H1 (cell line): ENCODE results near the gene AKR1C2. TPM values are rescaled to one million over a fixed set of nuclear protein-coding genes. Genes with fewer than 3 reads are reported as not detected.

Source experiments
- CTCF ChIA-PET: fragments of 300-600 bp; sonication (Branson Sonifier 250); formaldehyde crosslinking; loops from one replicate; lab custom pipeline; 2021; ENCODE audit not compliant: partially characterized antibody; lab: Charles Lee
- POLR2A ChIA-PET: fragments of 300-600 bp; sonication (Branson Sonifier 250); formaldehyde crosslinking; loops from one replicate; lab custom pipeline; 2021; ENCODE audit warnings: inconsistent platforms; ENCODE audit not compliant: partially characterized antibody; lab: Charles Lee
- DNase-seq, 2 experiments: peaks; one replicate each; pipeline versions ENCODE4 v3.0.0 to v3.0.0-alpha.2; 2010 to 2022; ENCODE audit warnings: low spot score in 2 of 2, low read depth in 1 of 2, mixed read lengths in 1 of 2
- FAIRE-seq: peaks from 2 replicates; lab custom pipeline; 2011; peaks lifted over from hg19 to GRCh38; lab: Jason Lieb, UNC
- H2AFZ ChIP-seq: 2 replicates; pipeline ENCODE4 v1.8.1; 2012; ENCODE audit warnings: low read length, inconsistent platforms
- H2AK5ac ChIP-seq: 2 replicates; pipeline ENCODE4 v1.6.1; 2013; ENCODE audit warnings: low read depth, low read length
- H2BK120ac ChIP-seq: replicated peaks from 2 replicates; pipeline ENCODE3; 2013; ENCODE audit warnings: low read depth, low read length, inconsistent platforms
- H2BK12ac ChIP-seq: 2 replicates; pipeline ENCODE4 v1.6.1; 2013; ENCODE audit warnings: low read depth, low read length
- H2BK15ac ChIP-seq: 2 replicates; pipeline ENCODE4 v1.6.1; 2013; ENCODE audit warnings: low read length
- H2BK20ac ChIP-seq: 2 replicates; pipeline ENCODE4 v1.6.1; 2013; ENCODE audit warnings: low read length
- H2BK5ac ChIP-seq: 2 replicates; pipeline ENCODE4 v1.6.1; 2013; ENCODE audit warnings: low read depth, low read length
- H3K14ac ChIP-seq: 2 replicates; pipeline ENCODE4 v1.6.1; 2013; ENCODE audit warnings: inconsistent platforms; ENCODE audit not compliant: insufficient read length
- H3K18ac ChIP-seq: 2 replicates; pipeline ENCODE4 v1.6.1; 2013; ENCODE audit warnings: low read length; ENCODE audit errors: extremely low read depth
- H3K23ac ChIP-seq: 2 replicates; pipeline ENCODE4 v1.6.1; 2013; ENCODE audit warnings: inconsistent platforms; ENCODE audit not compliant: insufficient read length
- H3K23me2 ChIP-seq: 2 replicates; pipeline ENCODE4 v1.6.1; 2013; ENCODE audit warnings: low read depth, low read length
- H3K27ac ChIP-seq: 2 replicates; pipeline ENCODE4 v1.6.1; 2011; ENCODE audit warnings: low read depth, low read length, inconsistent platforms
- H3K27me3 ChIP-seq, 4 experiments: replicated peaks in 1 of 4; 1 replicate in 1 of 4; 2 replicates in 3 of 4; pipeline versions ENCODE4 v1.6.1 to v1.8.1; 2011 to 2013; ENCODE audit warnings: low read length in 3 of 4, mild to moderate bottlenecking in 3 of 4, inconsistent platforms in 2 of 4, mixed read lengths in 2 of 4, moderate library complexity in 1 of 4; ENCODE audit not compliant: control insufficient read depth in 3 of 4, insufficient read depth in 3 of 4; ENCODE audit errors: extremely low read depth in 1 of 4
- H3K36me3 ChIP-seq, 4 experiments: 2 replicates each; pipeline versions ENCODE4 v1.6.1 to v1.8.1; 2011 to 2013; ENCODE audit warnings: mild to moderate bottlenecking in 4 of 4, low read length in 3 of 4, moderate library complexity in 2 of 4, control low read depth in 1 of 4, inconsistent platforms in 1 of 4; ENCODE audit not compliant: insufficient read depth in 4 of 4, control insufficient read depth in 2 of 4
- H3K4ac ChIP-seq: replicated peaks from 2 replicates; pipeline ENCODE3; 2013; ENCODE audit warnings: low read length, low read depth, mixed read lengths, inconsistent platforms; ENCODE audit not compliant: insufficient read length
- H3K4me1 ChIP-seq, 4 experiments: replicated peaks in 1 of 4; 1 replicate in 1 of 4; 2 replicates in 3 of 4; pipeline versions ENCODE4 v1.6.1 to v1.8.1; 2011 to 2013; ENCODE audit warnings: low read length in 3 of 4, inconsistent platforms in 2 of 4, mixed read lengths in 1 of 4; ENCODE audit not compliant: insufficient read depth in 4 of 4, control insufficient read depth in 3 of 4
- H3K4me2 ChIP-seq, 2 experiments: 2 replicates each; pipeline versions ENCODE4 v1.6.1 to v1.8.1; 2011 to 2013; ENCODE audit warnings: low read depth in 2 of 2, low read length in 2 of 2, control low read depth in 1 of 2, inconsistent platforms in 1 of 2, mild to moderate bottlenecking in 1 of 2; ENCODE audit not compliant: insufficient read depth in 1 of 2
- H3K4me3 ChIP-seq, 4 experiments: fragments of 200-600, 300-600 bp in 1 of 4; sonication (generic), shearing (Covaris generic), sonication (Bioruptor Twin) in 1 of 4; 2 replicates each; pipeline versions ENCODE4 v1.5.1 to v1.8.1; 2011 to 2016; ENCODE audit warnings: low read length in 4 of 4, low read depth in 3 of 4, control low read depth in 2 of 4, inconsistent platforms in 2 of 4, mild to moderate bottlenecking in 2 of 4, mixed read lengths in 1 of 4, moderate library complexity in 1 of 4; ENCODE audit not compliant: insufficient read depth in 2 of 4; ENCODE audit errors: extremely low read depth in 1 of 4
- H3K56ac ChIP-seq: replicated peaks from 2 replicates; pipeline ENCODE3; 2013; ENCODE audit warnings: low read depth, mild to moderate bottlenecking, mixed read lengths, low read length, inconsistent platforms; ENCODE audit not compliant: insufficient read length
- H3K79me1 ChIP-seq: 2 replicates; pipeline ENCODE4 v1.6.1; 2013; ENCODE audit warnings: low read depth, low read length, control low read depth
- H3K79me2 ChIP-seq, 2 experiments: 2 replicates each; pipeline versions ENCODE4 v1.6.1 to v1.8.1; 2012 to 2013; ENCODE audit warnings: low read length in 2 of 2, mild to moderate bottlenecking in 2 of 2, inconsistent platforms in 1 of 2; ENCODE audit not compliant: insufficient read depth in 2 of 2, control insufficient read depth in 1 of 2
- H3K9ac ChIP-seq, 4 experiments: replicated peaks in 1 of 4; 1 replicate in 1 of 4; 2 replicates in 3 of 4; pipeline versions ENCODE4 v1.6.1 to v1.8.1; 2011 to 2013; ENCODE audit warnings: low read depth in 3 of 4, low read length in 3 of 4, control low read depth in 2 of 4, mild to moderate bottlenecking in 2 of 4, moderate library complexity in 2 of 4, inconsistent platforms in 1 of 4; ENCODE audit errors: extremely low read depth in 1 of 4
- H3K9me3 ChIP-seq, 2 experiments: 2 replicates each; pipeline versions ENCODE4 v1.6.1 to v1.8.1; 2012 to 2013; ENCODE audit warnings: mild to moderate bottlenecking in 2 of 2, moderate library complexity in 2 of 2, control low read depth in 1 of 2, inconsistent platforms in 1 of 2, low read depth in 1 of 2, low read length in 1 of 2, mixed read lengths in 1 of 2; ENCODE audit not compliant: insufficient read depth in 2 of 2
- H4K20me1 ChIP-seq, 2 experiments: replicated peaks in 1 of 2; 2 replicates each; pipeline versions ENCODE3 to v1.8.1; 2011 to 2013; ENCODE audit warnings: inconsistent platforms in 2 of 2, low read length in 2 of 2, mild to moderate bottlenecking in 1 of 2; ENCODE audit not compliant: insufficient read depth in 2 of 2, control insufficient read depth in 1 of 2
- H4K5ac ChIP-seq: 2 replicates; pipeline ENCODE4 v1.6.1; 2013; ENCODE audit warnings: low read length, low read depth, mixed read lengths, inconsistent platforms; ENCODE audit not compliant: insufficient read length
- H4K8ac ChIP-seq: 2 replicates; pipeline ENCODE4 v1.8.0; 2013; ENCODE audit warnings: mild to moderate bottlenecking, moderate library complexity, low read length, inconsistent platforms; ENCODE audit not compliant: insufficient read depth; ENCODE audit errors: extremely low read depth
- H4K91ac ChIP-seq: replicated peaks from 2 replicates; pipeline ENCODE3; 2013; ENCODE audit warnings: low read length, mixed read lengths, inconsistent platforms; ENCODE audit not compliant: insufficient read length
- ATF3 ChIP-seq: IDR thresholded peaks from 2 replicates; pipeline ENCODE4 v1.6.1; 2011; ENCODE audit warnings: low read depth, mild to moderate bottlenecking, low read length; ENCODE audit not compliant: insufficient read depth
- BRCA1 ChIP-seq: IDR thresholded peaks from 2 replicates; pipeline ENCODE4 v1.6.1; 2012; ENCODE audit warnings: low read depth, low read length, improper control_type of control experiment
- CBX8 ChIP-seq: fragments of 300-800, 300-1000 bp; sonication (generic); IDR thresholded peaks from 2 replicates; pipeline ENCODE4 v1.7.1; 2016; ENCODE audit warnings: low read depth, low read length, borderline replicate concordance
- EZH2 ChIP-seq: fragments of 200-600 bp; sonication (generic); IDR thresholded peaks from 2 replicates; pipeline ENCODE4 v1.7.1; 2012; ENCODE audit warnings: low read depth, mild to moderate bottlenecking, moderate library complexity, low read length, inconsistent platforms; ENCODE audit not compliant: severe bottlenecking
- HDAC2 ChIP-seq, 2 experiments: fragments of 300-600 bp in 1 of 2; sonication (generic) in 1 of 2; IDR thresholded peaks; 2 replicates each; pipeline ENCODE4 v1.6.1; 2011 to 2012; ENCODE audit warnings: low read depth in 2 of 2, low read length in 2 of 2, mild to moderate bottlenecking in 2 of 2, moderate library complexity in 2 of 2, borderline replicate concordance in 1 of 2, inconsistent platforms in 1 of 2
- HDAC6 ChIP-seq: IDR thresholded peaks from one replicate; pipeline ENCODE4 v1.7.1; 2012; ENCODE audit warnings: low read depth, mild to moderate bottlenecking, inconsistent platforms, low read length, moderate library complexity
- MAFK ChIP-seq: IDR thresholded peaks from 2 replicates; pipeline ENCODE4 v1.6.1; 2012; ENCODE audit warnings: low read depth, mild to moderate bottlenecking, improper control_type of control experiment, low read length
- MAX ChIP-seq: IDR thresholded peaks from 2 replicates; pipeline ENCODE4 v1.6.1; 2012; ENCODE audit warnings: inconsistent platforms
- NRF1 ChIP-seq: IDR thresholded peaks from 2 replicates; pipeline ENCODE4 v1.6.1; 2011; ENCODE audit warnings: mild to moderate bottlenecking, low read depth, low read length, improper control_type of control experiment
- TBP ChIP-seq: IDR thresholded peaks from 2 replicates; pipeline ENCODE4 v1.6.1; 2011; ENCODE audit warnings: low read depth, low read length, improper control_type of control experiment
- TEAD4 ChIP-seq: IDR thresholded peaks from 2 replicates; pipeline ENCODE4 v1.6.1; 2012; ENCODE audit warnings: low read depth, low read length, inconsistent platforms, mixed read lengths
- WGBS, 2 experiments: shearing (Covaris generic) in 1 of 2; methylation state at CpG; one replicate each; pipeline versions ENCODE4 v1.1.6 to v1.1.7; 2013 to 2015; ENCODE audit warnings: low lambda C conversion rate in 2 of 2, mixed read lengths in 2 of 2, inconsistent platforms in 1 of 2, low coverage in 1 of 2, missing lambda C conversion rate in 1 of 2; ENCODE audit not compliant: insufficient replicate concordance in 2 of 2, insufficient coverage in 1 of 2, insufficient read length in 1 of 2; ENCODE audit errors: extremely low coverage in 1 of 2, missing lambda C conversion rate in 1 of 2; 5-methylcytosine and 5-hydroxymethylcytosine counted together
- polyA plus RNA-seq, 7 experiments: library from polyadenylated mRNA; depleted of rRNA in 3 of 7; stranded (reverse) in 5 of 7; unstranded in 2 of 7; fragments of >200 nt in 5 of 7; fragments of 200-250 nt in 2 of 7; gene quantifications; 1 replicate in 5 of 7; 2 replicates in 1 of 7; 4 replicates in 1 of 7; pipeline versions ENCODE4 v1.2.1 to v1.2.3, GENCODE V29; 2011 to 2013; ENCODE audit warnings: missing spikeins in 2 of 7, mixed read lengths in 2 of 7
- total RNA-seq: library from RNA; stranded (reverse); fragmentation: NEBNext Ultra II Directional; extraction: Animal tissue kit (Norgen Biotek cat#: 25700); gene quantifications from 2 replicates; pipeline ENCODE4 v1.2.1, GENCODE V29; 2021

AKR1C2 gene
- total and polyA plus RNA-seq, 2 of the 8 experiments (the other 6 are each of a cell fraction or from before 2014, with no cell fraction given), result 0.77 to 1.2 TPM

- Histone ChIP-seq H3K4me1 (peaks cover 0 to 4% (median 2%) of the 10 kb centered on the region in 4 experiments; a peak in 2 of 7 replicates), H2BK5ac (no peak overlapping the region), H3K56ac (no peak overlapping the region), H2BK15ac (no peak overlapping the region), H4K91ac (no peak overlapping the region), H4K20me1 (no peaks in the 10 kb centered on the region), H3K9ac (no peak overlapping the region), H3K27me3 (no peaks in the 10 kb centered on the region), H3K18ac (no peak overlapping the region), H3K23me2 (no peaks in the 10 kb centered on the region), H2AFZ (no peak overlapping the region), H3K79me2 (no peaks in the 10 kb centered on the region), H3K36me3 (no peaks in the 10 kb centered on the region; a peak in 1 of 8 replicates), H3K4me2 (no peak overlapping the region), H2BK20ac (no peak overlapping the region), H4K8ac (no peak overlapping the region), H3K4ac (no peak overlapping the region), H4K5ac (no peak overlapping the region), H2BK120ac (no peak overlapping the region), H3K23ac (no peak overlapping the region), H3K27ac (no peak overlapping the region), H2BK12ac (no peak overlapping the region), H2AK5ac (no peak overlapping the region), H3K9me3 (peaks cover 0 to 8% of the 10 kb centered on the region in 2 experiments; a peak in 2 of 4 replicates), H3K14ac (no peak overlapping the region), H3K4me3 (no peak overlapping the region), H3K79me1 (no peaks in the 10 kb centered on the region)
- 96% methylated on average over 7 of the region's 7 CpGs; no CpG with 5 or more reads in 1 of the 2 experiments for WGBS, 2 experiments
- FAIRE-seq, result no peak
- no peak for DNase-seq
- POLR2A ChIA-PET, result no interaction called here
- CTCF ChIA-PET, result interaction anchor here (1.1 to 1.4 kb wide), 3 partner anchors 43 to 125 kb away, joined by 3 to 4 read pairs (median 3); no protein-coding TSS in a partner anchor
- TF ChIP-seq EZH2, result no peak
- no peak for TF ChIP-seq MAFK
- TF ChIP-seq BRCA1, result no peak
- TF ChIP-seq ATF3, result no peak
- no peak for TF ChIP-seq HDAC2 (IDR thresholded peaks at IDR 0.05; ENCODE audit: borderline replicate concordance in 1 of 2, low read depth in 2 of 2, low read length in 2 of 2)
- TF ChIP-seq MAX, result no peak
- no peak for TF ChIP-seq TEAD4
- no peak for TF ChIP-seq HDAC6
- TF ChIP-seq NRF1, result no peak
- no peak for TF ChIP-seq CBX8
- no peak for TF ChIP-seq TBP
Observed at GRCh38 chr10:4939224-4940072, 64.2 kb downstream of the AKR1C2 start.
